ENCODE data around the gene HLA-DQA1. TPM values are rescaled to one million over a fixed set of nuclear protein-coding genes. Genes with fewer than 3 reads are reported as not detected.

The HLA-DQA1 gene
- total and polyA plus RNA-seq, 2 experiments from 2014 or later = not detected

DNA sequence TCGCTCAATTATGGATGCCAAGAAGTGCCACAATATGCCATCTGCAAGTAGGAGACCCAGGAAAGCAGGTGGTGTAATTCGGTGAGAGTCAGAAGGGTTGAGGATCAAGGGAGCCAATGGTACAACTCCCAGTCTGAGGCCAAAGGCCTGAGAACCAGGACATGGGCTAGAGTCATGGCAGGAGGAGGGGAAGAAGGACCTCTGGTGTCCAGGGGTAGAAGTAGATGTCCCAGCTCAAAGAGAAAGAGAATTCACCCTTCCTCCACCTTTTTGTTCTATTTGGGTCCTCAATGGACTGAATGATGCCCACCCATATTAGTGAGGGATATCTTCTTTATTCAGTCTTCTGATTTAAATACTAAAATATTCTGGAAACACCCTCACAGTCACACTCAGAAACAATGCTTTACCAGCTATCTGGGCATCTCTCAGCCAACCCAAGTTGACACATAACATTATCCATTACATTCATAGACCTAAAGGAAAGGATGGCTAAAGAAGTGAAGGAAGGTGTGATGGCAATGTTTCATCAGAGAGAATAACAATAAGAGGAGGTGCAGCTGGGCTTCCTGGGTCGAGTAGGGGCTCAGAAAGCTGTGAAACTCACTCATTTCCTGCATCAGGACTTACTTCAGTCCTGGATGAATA is 21.2 kb upstream of the HLA-DQA1 start:
- Histone ChIP-seq H3K4me2 (no peak overlapping the region), H3K9me2 (replicated peaks; ENCODE audit: insufficient read depth) (no peaks in the 10 kb centered on the region), H3K79me2 (no peaks in the 10 kb centered on the region), H3K27ac (no peak overlapping the region), H3K4me1 (ENCODE audit: insufficient read depth) (no peaks in the 10 kb centered on the region), H2AFZ (no peak overlapping the region), H3K9me3 (ENCODE audit: low read depth) (no peaks in the 10 kb centered on the region), H3K4me3 (no peak overlapping the region), H3K27me3 (no peaks in the 10 kb centered on the region), H4K20me1 (ENCODE audit: insufficient read depth, poor library complexity, severe bottlenecking) (no peaks in the 10 kb centered on the region), H3K36me3 (replicated peaks; ENCODE audit: insufficient read depth, low read depth) (no peaks in the 10 kb centered on the region)
- no peak for DNase-seq (ENCODE audit: low spot score)
- 67% methylated on average over 3 of the region's 3 CpGs for WGBS (ENCODE audit: low lambda C conversion rate, missing lambda C conversion rate)
- TF ChIP-seq, protein P1, sequence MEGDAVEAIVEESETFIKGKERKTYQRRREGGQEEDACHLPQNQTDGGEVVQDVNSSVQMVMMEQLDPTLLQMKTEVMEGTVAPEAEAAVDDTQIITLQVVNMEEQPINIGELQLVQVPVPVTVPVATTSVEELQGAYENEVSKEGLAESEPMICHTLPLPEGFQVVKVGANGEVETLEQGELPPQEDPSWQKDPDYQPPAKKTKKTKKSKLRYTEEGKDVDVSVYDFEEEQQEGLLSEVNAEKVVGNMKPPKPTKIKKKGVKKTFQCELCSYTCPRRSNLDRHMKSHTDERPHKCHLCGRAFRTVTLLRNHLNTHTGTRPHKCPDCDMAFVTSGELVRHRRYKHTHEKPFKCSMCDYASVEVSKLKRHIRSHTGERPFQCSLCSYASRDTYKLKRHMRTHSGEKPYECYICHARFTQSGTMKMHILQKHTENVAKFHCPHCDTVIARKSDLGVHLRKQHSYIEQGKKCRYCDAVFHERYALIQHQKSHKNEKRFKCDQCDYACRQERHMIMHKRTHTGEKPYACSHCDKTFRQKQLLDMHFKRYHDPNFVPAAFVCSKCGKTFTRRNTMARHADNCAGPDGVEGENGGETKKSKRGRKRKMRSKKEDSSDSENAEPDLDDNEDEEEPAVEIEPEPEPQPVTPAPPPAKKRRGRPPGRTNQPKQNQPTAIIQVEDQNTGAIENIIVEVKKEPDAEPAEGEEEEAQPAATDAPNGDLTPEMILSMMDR (IDR thresholded peaks at IDR 0.05; ENCODE audit: poor library complexity) = no peak
- TF ChIP-seq EZH2 (IDR thresholded peaks at IDR 0.05; ENCODE audit: borderline replicate concordance) = no peak
- no peak for TF ChIP-seq EZH2phosphoT487 (IDR thresholded peaks at IDR 0.05; ENCODE audit: low read depth, severe bottlenecking, unreplicated experiment)

DNA sequence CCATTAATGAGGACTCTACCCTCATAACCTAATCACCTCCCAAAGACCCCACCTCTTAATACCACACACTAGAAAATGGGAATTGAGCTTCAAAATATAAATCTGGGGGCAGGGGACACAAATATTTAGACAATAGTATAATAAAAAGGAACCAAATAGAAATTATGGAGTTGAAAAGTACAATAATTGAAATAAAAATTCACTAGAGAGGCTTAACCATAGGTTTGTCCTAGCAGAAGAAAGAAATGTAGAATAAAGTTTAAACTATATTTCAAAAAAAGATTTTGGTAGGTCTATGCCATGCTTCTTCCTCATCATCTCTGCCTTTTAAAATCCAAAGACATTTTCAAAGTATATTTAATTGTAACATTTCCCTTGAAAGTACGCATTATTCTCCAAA is 19.5 kb upstream of the HLA-DQA1 start:
- no peaks in the 10 kb centered on the region for H4K20me1 ChIP-seq (ENCODE audit: insufficient read depth, poor library complexity, severe bottlenecking)
- TF ChIP-seq, protein P1 (IDR thresholded peaks at IDR 0.05; ENCODE audit: poor library complexity) = no peak
- TF ChIP-seq EZH2phosphoT487 (IDR thresholded peaks at IDR 0.05; ENCODE audit: low read depth, severe bottlenecking, unreplicated experiment) = no peak
- no peak for TF ChIP-seq EZH2 (IDR thresholded peaks at IDR 0.05; ENCODE audit: borderline replicate concordance)
- H3K79me2 ChIP-seq = no peaks in the 10 kb centered on the region
- no peak overlapping the region for H3K4me2 ChIP-seq
- H2AFZ ChIP-seq = no peak overlapping the region
- no peaks in the 10 kb centered on the region for H3K9me3 ChIP-seq (ENCODE audit: low read depth)
- H3K4me1 ChIP-seq (ENCODE audit: insufficient read depth) = no peaks in the 10 kb centered on the region
- no peaks in the 10 kb centered on the region for H3K27me3 ChIP-seq
- no peaks in the 10 kb centered on the region for H3K36me3 ChIP-seq (replicated peaks; ENCODE audit: insufficient read depth, low read depth)
- H3K9me2 ChIP-seq (replicated peaks; ENCODE audit: insufficient read depth) = no peaks in the 10 kb centered on the region
- DNase-seq (ENCODE audit: low spot score) = no peak
- H3K27ac ChIP-seq = no peak overlapping the region
- H3K4me3 ChIP-seq = no peak overlapping the region
- WGBS (ENCODE audit: low lambda C conversion rate, missing lambda C conversion rate) = 100% methylated on average over 1 of the region's 1 CpG

DNA sequence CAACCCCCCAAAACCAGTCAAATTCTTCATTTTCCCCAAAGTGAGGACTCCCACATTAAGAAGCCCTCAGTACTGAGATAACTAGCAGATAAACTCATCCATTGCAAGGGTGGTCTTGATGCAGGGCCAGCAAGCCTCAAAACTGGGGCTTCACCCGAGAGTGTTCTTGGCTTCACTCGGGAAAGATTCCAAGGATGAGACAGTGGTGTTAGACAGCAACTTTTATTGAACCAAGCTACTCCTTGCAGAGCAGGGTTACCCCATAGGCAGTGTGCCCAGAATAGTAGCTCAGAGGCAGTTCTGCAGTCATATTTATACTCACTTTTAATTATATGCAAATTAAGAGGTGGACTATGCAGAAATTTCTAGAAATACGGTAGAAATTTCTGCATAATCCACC is 15.8 kb upstream of the HLA-DQA1 start:
- Histone ChIP-seq H3K27me3 (no peaks in the 10 kb centered on the region), H3K4me3 (no peak overlapping the region), H3K4me1 (ENCODE audit: insufficient read depth) (no peaks in the 10 kb centered on the region), H3K27ac (no peak overlapping the region), H3K9me2 (replicated peaks; ENCODE audit: insufficient read depth) (no peaks in the 10 kb centered on the region), H3K4me2 (no peak overlapping the region), H3K36me3 (replicated peaks; ENCODE audit: insufficient read depth, low read depth) (no peaks in the 10 kb centered on the region), H3K9me3 (ENCODE audit: low read depth) (no peaks in the 10 kb centered on the region), H2AFZ (no peak overlapping the region), H4K20me1 (ENCODE audit: insufficient read depth, poor library complexity, severe bottlenecking) (no peaks in the 10 kb centered on the region), H3K79me2 (no peaks in the 10 kb centered on the region)
- TF ChIP-seq EZH2 (IDR thresholded peaks at IDR 0.05; ENCODE audit: borderline replicate concordance) (no peak), EZH2phosphoT487 (IDR thresholded peaks at IDR 0.05; ENCODE audit: low read depth, severe bottlenecking, unreplicated experiment) (no peak)
- TF ChIP-seq, protein P1 (IDR thresholded peaks at IDR 0.05; ENCODE audit: poor library complexity) = no peak
- no peak for DNase-seq (ENCODE audit: low spot score)
- 91% methylated on average over 3 of the region's 3 CpGs for WGBS (ENCODE audit: low lambda C conversion rate, missing lambda C conversion rate)
